GM19025 (cell line): ENCODE data around the gene HIVEP3.
A peak's percentile ranks its signal among the peaks of the same experiment; 100 is the strongest.

Experiments
- ATAC-seq: cut with Tn5 transposase; IDR thresholded peaks from one replicate; pipeline ENCODE4 v1.9.1; 2021; ENCODE audit warnings: mild to moderate bottlenecking, low read depth, moderate library complexity; ENCODE audit not compliant: unreplicated experiment

The HIVEP3 gene

GRCh38 chr1:41662061-41662764, 256.5 kb downstream of the HIVEP3 start:
- peak; percentile 66 for ATAC-seq

GRCh38 chr1:41661428-41662060, 257.2 kb downstream of the HIVEP3 start:
- peak; percentile 13 for ATAC-seq

GRCh38 chr1:41660570-41661427, 257.9 kb downstream of the HIVEP3 start:
- no peak for ATAC-seq

GRCh38 chr1:41659903-41660302, 258.8 kb downstream of the HIVEP3 start:
- no peak for ATAC-seq

GRCh38 chr1:41659159-41659495, 259.6 kb downstream of the HIVEP3 start:
- ATAC-seq: no peak

DNA sequence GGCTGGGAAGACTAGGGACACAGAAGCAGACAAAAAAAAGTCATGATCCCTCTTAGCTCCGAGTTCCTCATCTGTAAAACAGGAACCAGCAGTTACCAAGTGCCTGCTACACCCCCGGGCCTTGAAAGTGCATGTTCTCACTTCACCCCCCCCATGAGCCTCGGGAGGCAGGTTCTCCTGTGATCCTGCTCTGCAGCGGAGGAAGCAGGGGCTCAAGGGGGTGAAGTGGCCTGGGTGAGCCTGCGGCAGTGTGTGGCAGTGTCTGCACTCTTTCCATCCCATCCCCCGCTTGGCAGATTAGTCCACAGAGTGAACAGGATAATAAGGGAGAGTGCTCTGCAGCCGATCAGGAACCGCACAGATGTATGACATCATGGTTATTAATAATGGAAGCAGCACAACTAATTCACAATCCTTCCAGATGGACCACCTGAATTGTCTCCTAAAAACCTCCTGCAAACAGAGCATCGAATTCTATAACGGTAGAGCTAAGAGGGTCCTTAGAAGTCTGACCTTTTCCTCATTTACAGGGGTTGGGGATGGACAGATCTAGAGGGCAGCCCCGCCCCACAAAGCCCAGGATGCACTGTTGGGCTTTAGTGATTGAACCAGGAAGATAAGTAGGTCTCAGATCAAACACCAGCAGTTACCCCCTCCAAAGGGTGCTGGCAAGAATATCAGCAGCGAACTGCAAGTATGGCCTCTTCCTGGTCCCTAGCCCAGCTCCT, 260.1 kb downstream of the HIVEP3 start:
- ATAC-seq: no peak

DNA sequence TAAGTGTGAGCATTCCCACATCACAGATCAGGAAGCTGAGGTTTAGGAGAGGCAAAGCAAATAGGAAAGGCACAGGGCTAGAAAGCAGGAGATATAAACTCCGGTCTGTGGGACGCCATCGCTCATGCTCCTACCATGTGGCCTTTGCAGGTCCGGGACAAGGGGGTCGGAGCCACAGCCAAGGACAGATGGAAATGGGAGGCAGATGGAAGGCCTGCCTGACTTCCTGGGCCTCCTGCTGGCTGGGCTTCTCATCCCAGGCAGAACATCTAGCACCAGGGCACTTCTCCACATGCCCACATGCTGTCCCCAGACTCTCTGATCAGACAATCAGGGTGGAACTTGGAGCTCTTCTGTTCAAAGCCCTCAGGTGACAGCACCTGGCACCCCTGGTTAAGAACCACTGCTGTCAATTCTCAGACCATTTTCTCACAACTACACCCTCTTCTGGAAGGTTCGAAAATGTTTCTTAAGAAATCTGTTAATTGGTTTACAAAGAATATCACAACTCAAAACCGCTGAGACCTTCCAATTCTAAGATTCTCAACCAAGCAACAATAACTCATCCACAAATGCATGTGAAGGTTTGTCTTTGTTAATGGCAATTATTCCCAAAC, 260.9 kb downstream of the HIVEP3 start:
- no peak for ATAC-seq

DNA sequence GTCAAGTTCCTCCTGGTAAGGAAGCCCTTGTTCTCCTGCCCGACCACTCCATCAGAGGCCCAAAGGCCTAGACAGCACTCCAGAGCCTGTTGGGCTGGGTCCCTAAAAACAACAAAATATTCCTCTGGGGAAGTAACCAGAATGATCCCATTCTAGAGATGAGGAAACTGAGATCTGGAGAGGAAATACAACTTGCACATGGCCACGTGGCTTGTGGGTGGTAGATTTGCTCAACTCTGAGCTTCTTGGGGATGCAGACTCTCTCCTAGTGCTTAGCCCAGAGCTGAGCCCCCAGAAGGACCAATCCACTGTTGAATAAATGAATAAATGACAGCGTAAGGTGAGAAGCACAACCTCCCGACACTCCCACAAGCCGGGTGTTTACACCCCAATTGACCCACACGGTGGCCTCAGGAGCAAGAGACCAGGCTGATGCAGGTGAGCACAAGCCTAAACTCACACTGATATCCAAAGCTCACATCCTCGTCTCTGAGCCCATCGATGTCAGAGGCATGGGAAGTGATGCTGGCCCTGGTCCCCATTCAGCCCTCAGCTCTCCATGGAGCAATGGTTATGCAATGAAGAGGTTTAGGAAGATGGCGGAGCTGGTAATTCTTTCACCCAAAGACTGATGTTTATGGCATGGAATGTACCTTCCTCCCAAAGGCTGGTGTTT, 261.8 kb downstream of the HIVEP3 start:
- no peak for ATAC-seq

DNA sequence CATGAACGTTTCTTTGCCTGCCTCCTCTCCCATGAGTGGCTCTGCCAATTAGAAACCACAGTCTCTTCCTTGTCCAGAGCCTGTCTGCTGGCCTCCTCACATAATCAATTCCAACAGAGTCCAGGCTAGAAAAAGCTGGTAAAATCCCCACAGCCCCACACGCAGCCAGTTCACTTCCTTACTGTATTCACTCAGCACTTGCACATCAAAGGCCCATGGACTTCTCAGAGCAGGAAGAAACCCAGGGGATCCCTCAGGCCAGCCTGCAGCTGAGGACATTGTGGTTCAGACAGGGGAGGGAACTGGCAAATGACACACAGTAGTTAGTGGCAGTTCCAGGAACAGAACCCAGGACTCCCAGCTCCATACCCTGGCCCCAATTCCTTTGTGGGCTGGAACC, 262.7 kb downstream of the HIVEP3 start:
- ATAC-seq: no peak

- ATAC-seq: no peak
These were observed 263.1 kb downstream of the HIVEP3 start for GRCh38 chr1:41655632-41656031.

GRCh38 chr1:41653574-41653973, 265.1 kb downstream of the HIVEP3 start:
- no peak for ATAC-seq

GRCh38 chr1:41652384-41653265, 266.1 kb downstream of the HIVEP3 start:
- ATAC-seq: no peak

- ATAC-seq: no peak
These were observed 268.5 kb downstream of the HIVEP3 start for GRCh38 chr1:41650028-41650880.

GRCh38 chr1:41649396-41650027, 269.2 kb downstream of the HIVEP3 start:
- ATAC-seq: no peak

GRCh38 chr1:41648844-41649243, 269.9 kb downstream of the HIVEP3 start:
- no peak for ATAC-seq

DNA sequence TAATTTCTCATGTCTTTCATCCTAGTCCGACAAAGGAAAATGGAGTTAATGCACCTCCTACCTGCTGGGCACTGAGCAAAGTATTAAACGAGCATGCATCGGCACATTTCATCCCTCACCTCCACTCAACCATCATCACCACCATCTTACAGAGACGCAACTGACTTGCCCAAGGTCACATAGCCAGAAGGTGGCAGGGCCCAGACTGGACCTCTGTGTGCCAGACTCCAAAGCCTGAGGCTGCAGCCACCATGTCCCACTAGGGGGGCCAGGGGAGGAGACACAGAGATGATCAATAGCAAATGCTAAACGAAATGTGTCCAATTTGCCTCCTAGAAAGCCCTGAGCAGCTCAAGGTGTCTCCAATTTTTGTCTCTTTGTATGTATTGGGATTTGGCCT, 270.5 kb downstream of the HIVEP3 start:
- ATAC-seq: no peak
